DMS53 (cell line): Measurements from ENCODE around the gene TCF21.
"Not testable (repeated sequence)": the region's sequence is repeated elsewhere in the genome, so short reads cannot be mapped to it uniquely, and the experiment has no call there.

Experiments
- DNase-seq: peaks from one replicate; lab custom pipeline; 2025; lab: John Stamatoyannopoulos, UW

The TCF21 gene

DNA sequence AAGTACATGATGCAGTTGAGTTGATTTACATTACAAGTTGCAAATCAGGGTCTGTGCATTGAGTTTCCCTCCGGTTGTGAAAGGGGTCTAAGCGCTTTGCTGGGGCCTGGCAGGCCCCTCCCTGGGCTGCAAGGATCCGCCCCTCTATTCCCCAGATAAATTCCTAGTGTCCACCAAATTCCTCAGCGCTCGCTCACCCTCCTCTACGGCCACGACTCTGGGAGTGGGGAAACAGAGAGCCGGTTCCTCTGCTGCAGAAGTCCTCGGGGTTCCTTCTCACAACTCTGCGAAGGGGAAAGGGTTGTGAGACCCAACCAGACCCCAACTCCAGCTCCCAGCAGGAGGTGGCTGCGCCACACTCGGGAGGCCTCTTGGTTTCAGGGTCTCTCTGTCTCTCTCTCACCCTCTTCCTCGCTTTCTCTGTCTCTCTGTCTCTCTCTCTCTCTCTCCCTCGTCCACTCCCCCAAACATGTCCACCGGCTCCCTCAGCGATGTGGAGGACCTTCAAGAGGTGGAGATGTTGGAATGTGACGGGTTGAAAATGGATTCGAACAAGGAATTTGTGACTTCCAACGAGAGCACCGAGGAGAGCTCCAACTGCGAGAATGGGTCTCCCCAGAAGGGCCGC lies at the start of gene TCF21:
TSS of gene TCF21 (plus strand) at position 185 of the 628 bp plus-strand sequence. CDS start at position 470, 285 bp downstream.
- DNase-seq: no peak

DNA sequence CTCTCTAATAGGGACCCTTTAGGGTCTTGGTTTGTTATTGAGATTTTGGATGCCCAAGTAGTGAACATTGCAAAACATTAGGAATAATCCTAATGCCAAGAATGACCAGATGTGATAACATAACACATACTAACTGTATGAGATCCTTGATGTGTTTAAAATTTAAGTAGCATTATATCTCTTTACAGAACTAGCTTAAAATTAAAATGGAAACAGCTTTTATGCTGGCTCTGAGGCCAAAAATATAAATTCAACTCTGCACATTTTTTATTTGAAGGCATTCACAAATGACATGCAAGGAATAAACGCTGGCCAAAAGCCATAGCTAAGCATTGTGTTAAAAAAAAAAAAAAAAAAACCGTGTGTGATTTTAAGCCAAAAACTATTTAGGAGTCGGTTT lies 47.7 kb upstream of the TCF21 start:
- DNase-seq: no peak

- no peak for DNase-seq
Observed at GRCh38 chr6:133843098-133843497, 45.8 kb upstream of the TCF21 start.

- DNase-seq: no peak
Observed at GRCh38 chr6:133844709-133845108, 44.2 kb upstream of the TCF21 start.

GRCh38 chr6:133854041-133854363 lies 34.9 kb upstream of the TCF21 start:
- no peak for DNase-seq

DNA sequence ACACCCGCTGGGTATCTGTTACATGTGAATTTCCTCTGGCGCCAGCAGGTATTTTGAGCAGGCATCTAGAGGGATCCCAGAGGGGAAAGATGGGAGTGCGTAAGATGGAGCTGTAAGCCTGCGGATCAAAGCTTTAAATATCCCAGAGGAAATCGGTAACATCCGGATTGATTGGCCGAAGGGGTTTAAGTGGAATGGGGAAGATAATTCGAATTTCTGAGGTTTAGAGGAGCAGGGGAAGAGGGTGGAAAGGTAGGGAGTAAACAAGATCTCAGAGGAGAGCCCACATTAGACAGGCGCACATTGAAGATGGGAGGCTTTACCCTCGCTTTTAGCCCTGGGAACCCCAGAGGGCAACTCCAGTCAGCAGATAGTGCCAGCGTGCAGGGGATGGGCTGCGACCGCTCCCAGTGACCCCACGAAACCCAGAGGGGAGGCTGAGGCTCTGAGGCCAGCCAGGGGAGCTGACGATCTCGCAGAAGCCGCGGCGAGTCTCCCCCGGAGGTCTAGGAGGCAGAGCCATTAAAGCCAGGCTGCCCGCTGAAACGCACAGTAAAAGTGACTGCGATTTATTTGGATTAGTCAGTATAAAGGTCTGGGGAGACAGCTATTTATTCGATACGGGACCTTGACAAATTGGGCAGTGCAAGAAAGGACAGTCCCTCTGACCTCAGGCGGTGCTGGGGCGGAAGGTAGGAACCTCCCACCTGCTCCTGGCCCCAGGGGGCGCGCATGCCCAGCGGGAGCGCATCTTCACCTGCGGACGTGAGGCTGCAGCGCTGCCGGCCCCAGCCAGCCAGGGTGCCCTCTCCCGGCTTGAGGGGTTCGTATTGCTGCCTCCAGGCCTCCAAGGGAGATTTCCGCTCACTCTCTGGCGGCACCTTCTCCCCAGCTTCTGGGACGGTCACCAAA lies 34.3 kb upstream of the TCF21 start:
- DNase-seq: peak; percentile 65

DNA sequence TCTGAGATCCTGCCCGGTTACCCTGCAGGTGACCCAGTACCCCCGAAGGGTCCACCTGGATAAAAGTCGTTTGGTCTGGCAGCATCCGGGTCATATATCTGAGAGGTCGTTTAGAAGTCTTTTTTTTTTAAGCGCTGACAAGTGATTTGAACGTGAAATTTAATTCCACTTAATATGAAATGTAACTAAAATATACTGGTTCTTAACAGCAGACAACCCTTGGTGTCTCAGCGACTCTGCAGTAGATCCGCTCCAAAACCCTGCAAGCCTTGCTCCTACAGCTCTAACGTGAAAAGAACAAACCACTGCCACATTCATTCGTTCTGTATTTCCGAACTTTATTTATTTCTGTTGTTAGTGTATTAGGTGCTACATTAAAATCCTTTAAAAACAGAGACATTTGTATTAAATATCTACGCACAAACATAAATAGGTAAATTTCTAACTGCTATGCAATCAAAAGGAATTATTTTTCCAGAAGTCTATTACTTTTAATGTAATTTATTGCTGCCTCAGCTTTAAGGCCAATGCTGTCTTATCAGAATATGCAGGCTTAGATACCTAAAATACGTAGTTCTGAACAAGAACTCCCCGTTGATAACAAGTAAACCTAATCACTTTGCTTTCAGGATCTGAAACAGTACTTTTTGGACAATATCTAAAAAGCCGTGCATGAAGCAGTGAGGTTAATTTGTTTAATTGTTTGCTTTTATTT lies 33.5 kb upstream of the TCF21 start:
- peak; percentile 29 for DNase-seq

- no peak for DNase-seq
Observed at GRCh38 chr6:133855991-133856370, 32.9 kb upstream of the TCF21 start.

GRCh38 chr6:133856911-133857310 lies 32.0 kb upstream of the TCF21 start:
- DNase-seq: no peak

DNA sequence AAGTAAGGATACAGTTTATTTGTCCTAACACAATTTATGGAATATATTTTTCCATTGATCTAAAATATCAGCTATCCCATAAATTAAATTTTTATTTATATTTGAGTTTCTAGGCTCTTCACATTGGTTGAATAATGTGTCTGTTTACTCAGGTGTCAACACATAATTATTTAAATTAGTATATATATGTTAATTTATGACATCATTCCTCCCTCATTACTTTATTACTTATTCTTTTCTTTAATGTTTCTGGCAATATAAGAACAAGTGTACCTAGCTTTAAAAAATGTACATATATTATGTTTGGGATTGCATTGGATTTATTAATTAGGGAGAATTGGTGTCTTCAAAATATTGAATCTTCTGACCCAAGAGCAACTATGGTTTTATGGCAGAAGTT lies 31.2 kb upstream of the TCF21 start:
- DNase-seq: no peak

- not testable (repeated sequence) for DNase-seq
Observed at GRCh38 chr6:133861337-133861736, 27.6 kb upstream of the TCF21 start.

DNA sequence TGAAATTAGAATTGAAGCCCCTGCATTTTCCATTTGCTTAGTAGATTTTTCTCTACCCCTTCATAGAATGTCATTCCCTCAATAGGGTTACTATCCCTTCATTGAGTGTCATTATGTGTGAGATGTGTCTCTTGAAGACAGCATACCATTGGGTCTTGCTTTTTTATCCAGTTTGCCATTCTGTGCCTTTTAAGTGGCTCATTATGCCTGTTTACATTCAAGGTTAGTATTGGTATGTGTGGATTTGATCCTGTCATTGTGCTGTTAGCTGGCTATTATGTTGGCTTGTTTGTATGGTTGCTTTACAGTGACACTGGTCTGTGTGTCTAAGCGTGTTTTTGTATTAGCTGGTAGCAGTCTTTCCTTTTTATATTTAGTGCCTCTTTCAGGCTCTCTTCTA lies 25.7 kb upstream of the TCF21 start:
- DNase-seq: no peak

DNA sequence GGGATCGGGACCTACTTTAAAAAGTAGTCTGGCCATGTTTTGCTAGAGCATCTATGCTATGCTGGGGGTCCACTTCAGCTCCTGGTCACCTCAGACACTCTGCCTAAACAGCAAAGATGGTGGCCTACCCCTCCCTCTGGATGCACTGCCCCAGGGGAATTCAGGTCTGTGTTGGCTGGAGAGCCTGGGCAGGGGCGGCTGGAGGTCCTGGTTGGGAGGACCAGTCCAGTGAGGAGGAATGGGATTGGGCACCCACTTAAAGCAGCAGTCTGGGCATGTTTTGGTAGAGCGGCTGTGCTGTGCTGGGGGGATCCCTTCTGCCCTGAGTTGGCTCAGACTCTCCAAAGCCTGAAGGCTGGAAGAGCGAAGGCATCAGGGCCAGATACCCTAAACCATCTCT lies 23.2 kb upstream of the TCF21 start:
- no peak for DNase-seq

DNA sequence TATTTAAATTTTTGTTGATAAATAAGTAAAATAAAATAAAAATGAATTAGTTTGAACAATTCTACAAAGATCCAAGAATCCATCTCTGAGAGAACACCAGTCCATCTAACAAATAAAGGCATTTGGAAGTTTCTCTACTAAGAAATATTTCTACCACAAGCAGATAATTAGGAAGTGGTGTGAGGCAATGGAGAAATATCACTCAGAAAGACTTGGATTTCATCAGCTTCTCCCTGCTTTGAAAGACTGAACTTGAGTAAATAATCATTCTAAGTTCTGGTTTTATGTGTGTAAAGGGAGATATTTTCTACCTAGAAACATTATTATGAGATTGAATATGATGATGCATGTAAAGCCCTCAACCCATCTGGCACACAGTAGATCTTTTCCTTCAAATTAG lies 17.8 kb upstream of the TCF21 start:
- DNase-seq: no peak

GRCh38 chr6:133873538-133873937 lies 15.4 kb upstream of the TCF21 start:
- no peak for DNase-seq

- no peak for DNase-seq
Observed at GRCh38 chr6:133877116-133877515, 11.8 kb upstream of the TCF21 start.

GRCh38 chr6:133880006-133880405 lies 8.9 kb upstream of the TCF21 start:
- no peak for DNase-seq

GRCh38 chr6:133880896-133881295 lies 8.0 kb upstream of the TCF21 start:
- no peak for DNase-seq

GRCh38 chr6:133886104-133886775 lies 2.7 kb upstream of the TCF21 start:
- DNase-seq: no peak

DNA sequence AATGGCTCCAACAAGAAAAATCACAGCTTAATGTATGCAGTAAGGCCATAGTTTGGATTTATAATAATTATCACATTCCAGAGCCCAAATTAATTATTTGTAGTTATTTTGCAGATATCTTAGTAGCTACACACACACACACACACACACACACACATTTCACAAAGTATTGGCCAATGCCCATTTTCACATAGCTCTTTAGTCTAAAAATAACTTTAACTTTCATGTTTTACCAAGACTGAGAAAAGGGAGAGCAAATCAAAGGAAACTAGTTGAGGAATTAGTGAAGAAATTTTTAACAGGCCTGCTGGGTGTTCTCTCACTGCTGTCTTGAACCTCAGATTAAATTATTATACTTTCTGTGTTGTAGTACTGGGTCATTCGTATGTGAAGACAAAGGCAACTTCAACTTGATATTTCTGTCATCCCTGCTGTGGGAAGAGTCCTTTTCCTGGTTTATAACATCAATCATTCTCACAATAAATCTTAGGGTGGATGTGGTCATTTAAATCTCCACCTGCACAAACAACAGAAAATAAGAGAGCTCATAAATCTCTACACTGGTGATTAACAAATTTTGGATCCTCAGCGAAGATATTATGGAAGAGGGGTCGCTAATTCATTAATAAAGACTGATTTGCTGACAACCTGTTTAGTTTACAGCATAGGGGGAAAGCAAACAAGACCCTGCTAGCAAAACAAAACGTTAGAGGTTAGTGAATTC lies 1.6 kb upstream of the TCF21 start:
- DNase-seq: no peak

DNA sequence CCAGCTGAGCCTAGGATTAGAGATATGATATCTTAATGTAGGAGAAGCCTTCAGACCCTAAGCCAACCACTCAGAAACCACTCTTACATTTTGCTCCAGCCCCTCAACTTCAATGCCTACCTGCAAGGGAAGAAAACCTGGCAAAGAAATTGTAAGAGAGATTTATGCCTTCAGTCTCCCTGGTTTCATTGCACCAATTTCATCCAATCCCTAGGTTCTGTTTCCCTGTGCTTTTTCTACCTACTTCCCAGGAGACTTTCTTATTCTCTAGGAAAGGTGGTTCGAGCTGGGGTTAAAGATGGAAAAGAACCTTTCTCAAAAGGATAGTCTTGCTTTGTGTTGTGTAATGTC lies 1.1 kb upstream of the TCF21 start:
- no peak for DNase-seq
